GM18870 (cell line): ENCODE data around the gene CXCR4.
A peak's percentile ranks its signal among the peaks of the same experiment; 100 is the strongest.

Experiments used
- ATAC-seq: cut with Tn5 transposase; IDR thresholded peaks from one replicate; pipeline ENCODE4 v1.9.1; 2021; ENCODE audit warnings: moderate library complexity; ENCODE audit not compliant: unreplicated experiment

Gene CXCR4

GRCh38 chr2:136131961-136132824 lies 14.2 kb upstream of the CXCR4 start:
- ATAC-seq = peak; percentile 87

- ATAC-seq = no peak
Observed at GRCh38 chr2:136131484-136131960, 13.6 kb upstream of the CXCR4 start.

GRCh38 chr2:136130511-136130910 lies 12.6 kb upstream of the CXCR4 start:
- no peak for ATAC-seq

GRCh38 chr2:136130045-136130444 lies 12.1 kb upstream of the CXCR4 start:
- ATAC-seq = no peak

- ATAC-seq = no peak
Observed at GRCh38 chr2:136129601-136130000, 11.7 kb upstream of the CXCR4 start.

GRCh38 chr2:136128905-136129304 lies 11.0 kb upstream of the CXCR4 start:
- no peak for ATAC-seq

- ATAC-seq = no peak
Observed at GRCh38 chr2:136128366-136128765, 10.4 kb upstream of the CXCR4 start.

GRCh38 chr2:136127356-136127755 lies 9.4 kb upstream of the CXCR4 start:
- no peak for ATAC-seq

GRCh38 chr2:136126421-136126926 lies 8.5 kb upstream of the CXCR4 start:
- no peak for ATAC-seq

- ATAC-seq = no peak
Observed at GRCh38 chr2:136126021-136126420, 8.1 kb upstream of the CXCR4 start.

GRCh38 chr2:136125236-136125635 lies 7.3 kb upstream of the CXCR4 start:
- ATAC-seq = no peak

GRCh38 chr2:136124805-136125204 lies 6.9 kb upstream of the CXCR4 start:
- ATAC-seq = no peak

- no peak for ATAC-seq
Observed at GRCh38 chr2:136122661-136123060, 4.7 kb upstream of the CXCR4 start.

GRCh38 chr2:136121204-136121910 lies 3.4 kb upstream of the CXCR4 start:
- no peak for ATAC-seq

GRCh38 chr2:136119717-136120675 lies 2.0 kb upstream of the CXCR4 start:
- no peak for ATAC-seq

- ATAC-seq = no peak
Observed at GRCh38 chr2:136118819-136119716, 1.1 kb upstream of the CXCR4 start.

- ATAC-seq = peak; percentile 18
Observed at GRCh38 chr2:136117391-136117841, 533 bp downstream of the CXCR4 start.

- ATAC-seq = peak; percentile 63
Observed at GRCh38 chr2:136116813-136117390, 1.0 kb downstream of the CXCR4 start.

GRCh38 chr2:136116151-136116812 lies 1.7 kb downstream of the CXCR4 start:
- no peak for ATAC-seq
